K562 (cell line): ENCODE data around the gene NPAS3. TPM values are rescaled to one million over a fixed set of nuclear protein-coding genes. Genes with fewer than 3 reads are reported as not detected.
A peak's percentile ranks its signal among the peaks of the same experiment; 100 is the strongest.

Experiments
- ARHGAP35 ChIP-seq: fragments of 450-650 bp; IDR thresholded peaks from 2 replicates; pipeline ENCODE4 v1.6.1; 2018; ENCODE audit not compliant: partially characterized antibody
- ARID1B ChIP-seq: fragments of 450-650 bp; IDR thresholded peaks from 2 replicates; pipeline ENCODE4 v1.6.1; 2016; ENCODE audit warnings: antibody characterized with exemption, mild to moderate bottlenecking, inconsistent platforms
- ATF3 ChIP-seq, 2 experiments: fragments of 450-650 bp in 1 of 2; sonication (generic) in 1 of 2; formaldehyde crosslinking in 1 of 2; IDR thresholded peaks in 1 of 2; conservative IDR thresholded peaks in 1 of 2; 2 replicates each; pipeline versions ENCODE4 v1.6.1 to v1.8.1; 2016 to 2023; ENCODE audit warnings: mild to moderate bottlenecking in 2 of 2, moderate library complexity in 2 of 2, inconsistent platforms in 1 of 2, missing genetic modification reagents in 1 of 2
- BRD4 ChIP-seq: fragments of 200-600 bp; sonication (generic); IDR thresholded peaks from 2 replicates; pipeline ENCODE4 v1.6.1; 2017; ENCODE audit warnings: inconsistent platforms
- CBFA2T2 ChIP-seq: fragments of 450-650 bp; conservative IDR thresholded peaks from 2 replicates; pipeline ENCODE4 v1.6.1; 2017; ENCODE audit warnings: mild to moderate bottlenecking
- HMGN3 ChIP-seq: IDR thresholded peaks from 2 replicates; pipeline ENCODE4 v1.6.1; 2011; ENCODE audit warnings: borderline replicate concordance, low read depth, mild to moderate bottlenecking, mixed read lengths, low read length; ENCODE audit not compliant: insufficient read length; ENCODE audit errors: extremely low read depth
- HOMEZ ChIP-seq: fragments of 250-450 bp; sonication (Bioruptor Pico); IDR thresholded peaks from 2 replicates; pipeline ENCODE4 v1.4.0; 2020; ENCODE audit warnings: mild to moderate bottlenecking, moderate library complexity
- LARP7 ChIP-seq: fragments of 450-650 bp; IDR thresholded peaks from 2 replicates; pipeline ENCODE4 v1.6.1; 2016
- RFX7 ChIP-seq: fragments of 250-450 bp; sonication (Bioruptor Pico); IDR thresholded peaks from 2 replicates; pipeline ENCODE4 v1.5.1; 2021; ENCODE audit warnings: mild to moderate bottlenecking
- SP2 ChIP-seq: IDR thresholded peaks from 2 replicates; pipeline ENCODE4 v1.6.1; 2011; ENCODE audit warnings: mild to moderate bottlenecking, low read depth, low read length, moderate library complexity; ENCODE audit not compliant: poor library complexity, severe bottlenecking; ENCODE audit errors: extremely low read depth
- TRIM28 ChIP-seq: fragments of 450-650 bp; IDR thresholded peaks from 2 replicates; pipeline ENCODE4 v1.6.1; 2017
- XRCC3 ChIP-seq: fragments of 450-650 bp; IDR thresholded peaks from 2 replicates; pipeline ENCODE4 v1.6.1; 2017; ENCODE audit warnings: mild to moderate bottlenecking, moderate library complexity
- ZBTB7A ChIP-seq: IDR thresholded peaks from 2 replicates; pipeline ENCODE4 v1.6.1; 2011; ENCODE audit warnings: low read depth, mild to moderate bottlenecking, low read length, moderate library complexity, borderline replicate concordance; ENCODE audit not compliant: control insufficient read depth
- ZNF280B ChIP-seq: fragments of 250-450 bp; sonication (Bioruptor Pico); IDR thresholded peaks from 2 replicates; pipeline ENCODE4 v1.5.1; 2021; ENCODE audit warnings: mild to moderate bottlenecking
- ZNF780A ChIP-seq: fragments of 250-450 bp; sonication (Bioruptor Pico); IDR thresholded peaks from 2 replicates; pipeline ENCODE4 v1.5.0; 2021; ENCODE audit warnings: mild to moderate bottlenecking
- polyA plus RNA-seq, 8 experiments: library from polyadenylated mRNA; depleted of rRNA in 4 of 8; stranded (reverse) in 5 of 8; unstranded in 3 of 8; fragments of >200 nt; fragmentation: Nextera tagmentation in 2 of 8; fragmentation: Illumina TruSeq in 1 of 8; extraction: Ambion mirVana in 2 of 8; extraction: Trizol in 1 of 8; gene quantifications; 2 replicates each; pipeline versions ENCODE4 v1.2.1 to v1.2.3, GENCODE V29; 2011 to 2014; ENCODE audit warnings: inconsistent platforms in 1 of 8, missing spikeins in 1 of 8
- total RNA-seq, 7 experiments: library from RNA; depleted of rRNA in 6 of 7; stranded (reverse); fragments of >200 nt in 6 of 7; fragmentation: Illumina TruSeq in 2 of 7; extraction: Trizol in 2 of 7; gene quantifications; 2 replicates each; pipeline versions ENCODE4 v1.2.1 to v1.2.3, GENCODE V29; 2011 to 2021; ENCODE audit warnings: low replicate concordance in 1 of 7
- TF ChIP-seq, protein P1 (sequence below): fragments of 450-650 bp; IDR thresholded peaks from 2 replicates; pipeline ENCODE4 v1.6.1; 2016; ENCODE audit warnings: mild to moderate bottlenecking
- TF ChIP-seq, protein P2 (sequence below): fragments of 250-450 bp; sonication (Bioruptor Pico); IDR thresholded peaks from 2 replicates; pipeline ENCODE4 v1.4.0; 2020; ENCODE audit warnings: mild to moderate bottlenecking, moderate library complexity

NPAS3 gene
- total and polyA plus RNA-seq, 9 of the 15 experiments (the other 6 are each of a cell fraction or from before 2014, with no cell fraction given), result 0.04 TPM; not detected in 8

- TF ChIP-seq, protein P1, sequence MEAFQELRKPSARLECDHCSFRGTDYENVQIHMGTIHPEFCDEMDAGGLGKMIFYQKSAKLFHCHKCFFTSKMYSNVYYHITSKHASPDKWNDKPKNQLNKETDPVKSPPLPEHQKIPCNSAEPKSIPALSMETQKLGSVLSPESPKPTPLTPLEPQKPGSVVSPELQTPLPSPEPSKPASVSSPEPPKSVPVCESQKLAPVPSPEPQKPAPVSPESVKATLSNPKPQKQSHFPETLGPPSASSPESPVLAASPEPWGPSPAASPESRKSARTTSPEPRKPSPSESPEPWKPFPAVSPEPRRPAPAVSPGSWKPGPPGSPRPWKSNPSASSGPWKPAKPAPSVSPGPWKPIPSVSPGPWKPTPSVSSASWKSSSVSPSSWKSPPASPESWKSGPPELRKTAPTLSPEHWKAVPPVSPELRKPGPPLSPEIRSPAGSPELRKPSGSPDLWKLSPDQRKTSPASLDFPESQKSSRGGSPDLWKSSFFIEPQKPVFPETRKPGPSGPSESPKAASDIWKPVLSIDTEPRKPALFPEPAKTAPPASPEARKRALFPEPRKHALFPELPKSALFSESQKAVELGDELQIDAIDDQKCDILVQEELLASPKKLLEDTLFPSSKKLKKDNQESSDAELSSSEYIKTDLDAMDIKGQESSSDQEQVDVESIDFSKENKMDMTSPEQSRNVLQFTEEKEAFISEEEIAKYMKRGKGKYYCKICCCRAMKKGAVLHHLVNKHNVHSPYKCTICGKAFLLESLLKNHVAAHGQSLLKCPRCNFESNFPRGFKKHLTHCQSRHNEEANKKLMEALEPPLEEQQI, result no peak
- TF ChIP-seq ZNF280B (CRISPR knock-in tag) (no peak), HOMEZ (CRISPR knock-in tag) (no peak), SP2 (no peak), ZBTB7A (no peak), CBFA2T2 (peak; percentile 40; the same call in 1 of the 2 replicates), BRD4 (no peak), ARID1B (peak; percentile 84), XRCC3 (no peak), ATF3 (IDR thresholded peaks at IDR 0.05) (peak; percentile 77), ATF3 (CRISPR knock-in tag; conservative IDR thresholded peaks at IDR 0.05) (no peak), LARP7 (no peak), ARHGAP35 (no peak), TRIM28 (no peak), HMGN3 (no peak), ZNF780A (no peak), RFX7 (CRISPR knock-in tag) (no peak)
- TF ChIP-seq, protein P2, sequence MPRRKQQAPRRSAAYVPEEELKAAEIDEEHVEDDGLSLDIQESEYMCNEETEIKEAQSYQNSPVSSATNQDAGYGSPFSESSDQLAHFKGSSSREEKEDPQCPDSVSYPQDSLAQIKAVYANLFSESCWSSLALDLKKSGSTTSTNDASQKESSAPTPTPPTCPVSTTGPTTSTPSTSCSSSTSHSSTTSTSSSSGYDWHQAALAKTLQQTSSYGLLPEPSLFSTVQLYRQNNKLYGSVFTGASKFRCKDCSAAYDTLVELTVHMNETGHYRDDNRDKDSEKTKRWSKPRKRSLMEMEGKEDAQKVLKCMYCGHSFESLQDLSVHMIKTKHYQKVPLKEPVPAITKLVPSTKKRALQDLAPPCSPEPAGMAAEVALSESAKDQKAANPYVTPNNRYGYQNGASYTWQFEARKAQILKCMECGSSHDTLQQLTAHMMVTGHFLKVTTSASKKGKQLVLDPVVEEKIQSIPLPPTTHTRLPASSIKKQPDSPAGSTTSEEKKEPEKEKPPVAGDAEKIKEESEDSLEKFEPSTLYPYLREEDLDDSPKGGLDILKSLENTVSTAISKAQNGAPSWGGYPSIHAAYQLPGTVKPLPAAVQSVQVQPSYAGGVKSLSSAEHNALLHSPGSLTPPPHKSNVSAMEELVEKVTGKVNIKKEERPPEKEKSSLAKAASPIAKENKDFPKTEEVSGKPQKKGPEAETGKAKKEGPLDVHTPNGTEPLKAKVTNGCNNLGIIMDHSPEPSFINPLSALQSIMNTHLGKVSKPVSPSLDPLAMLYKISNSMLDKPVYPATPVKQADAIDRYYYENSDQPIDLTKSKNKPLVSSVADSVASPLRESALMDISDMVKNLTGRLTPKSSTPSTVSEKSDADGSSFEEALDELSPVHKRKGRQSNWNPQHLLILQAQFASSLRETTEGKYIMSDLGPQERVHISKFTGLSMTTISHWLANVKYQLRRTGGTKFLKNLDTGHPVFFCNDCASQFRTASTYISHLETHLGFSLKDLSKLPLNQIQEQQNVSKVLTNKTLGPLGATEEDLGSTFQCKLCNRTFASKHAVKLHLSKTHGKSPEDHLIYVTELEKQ (CRISPR knock-in tag), result no peak
Observed at GRCh38 chr14:33652566-33653307, 714.1 kb downstream of the NPAS3 start (continued).
